OCI-LY3 (cell line): Measurements from ENCODE around the gene CD46.

Experiments used
- CTCF ChIP-seq: fragments of 200-600, 300-600 bp; sonication (generic); IDR thresholded peaks from 2 replicates; pipeline ENCODE4 v1.5.1; 2014; ENCODE audit warnings: antibody characterized with exemption, low read length, low read depth
- EZH2phosphoT487 ChIP-seq: fragments of 200-600 bp; shearing (Covaris generic); IDR thresholded peaks from 2 replicates; pipeline ENCODE4 v1.6.1; 2018; ENCODE audit warnings: antibody characterized with exemption, mixed run types, low read depth

- TF ChIP-seq CTCF, result no peak
- TF ChIP-seq EZH2phosphoT487, result no peak
Measured at GRCh38 chr1:207829576-207829975, 77.7 kb downstream of the CD46 start.
